ENCODE measurements around the gene C1orf174.

Gene C1orf174

DNA sequence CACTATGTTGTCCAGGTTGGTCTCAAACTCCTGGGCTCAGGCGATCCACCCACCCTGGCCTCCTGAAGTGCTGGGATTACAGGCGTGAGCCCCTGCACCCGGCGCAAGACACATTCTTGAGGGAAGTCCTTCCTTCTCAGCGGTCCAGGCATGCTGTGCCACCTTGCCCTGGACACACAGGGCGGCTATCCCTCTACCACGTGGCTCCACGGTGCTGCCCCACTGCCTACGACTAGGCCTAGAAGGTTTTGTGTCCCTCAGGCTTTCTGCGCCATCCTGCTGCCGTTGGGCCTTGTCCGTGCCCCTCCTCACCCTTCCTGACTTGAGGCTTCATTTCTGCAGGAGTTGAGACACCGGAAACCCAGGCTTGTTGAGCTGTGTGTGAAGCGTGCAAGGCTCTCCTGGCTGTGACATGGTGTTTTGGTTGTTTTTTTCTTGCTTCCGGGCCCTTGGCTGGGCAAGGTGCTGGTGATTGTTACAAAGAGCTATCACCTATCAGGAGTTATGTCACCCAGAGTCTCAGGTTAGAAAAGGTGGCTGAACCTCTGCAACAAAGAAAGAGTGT, 13.9 kb downstream of the C1orf174 start:
- Histone ChIP-seq H3K36me3 (ENCODE audit: insufficient read depth, low read length) (peaks cover 11% of the 10 kb centered on the region), H3K4me1 (ENCODE audit: insufficient read depth, low read length) (no peaks in the 10 kb centered on the region), H3K9ac (ENCODE audit: low read depth, low read length) (no peak overlapping the region), H3K9me3 (ENCODE audit: control insufficient read depth, insufficient read depth, low read length) (no peaks in the 10 kb centered on the region)

DNA sequence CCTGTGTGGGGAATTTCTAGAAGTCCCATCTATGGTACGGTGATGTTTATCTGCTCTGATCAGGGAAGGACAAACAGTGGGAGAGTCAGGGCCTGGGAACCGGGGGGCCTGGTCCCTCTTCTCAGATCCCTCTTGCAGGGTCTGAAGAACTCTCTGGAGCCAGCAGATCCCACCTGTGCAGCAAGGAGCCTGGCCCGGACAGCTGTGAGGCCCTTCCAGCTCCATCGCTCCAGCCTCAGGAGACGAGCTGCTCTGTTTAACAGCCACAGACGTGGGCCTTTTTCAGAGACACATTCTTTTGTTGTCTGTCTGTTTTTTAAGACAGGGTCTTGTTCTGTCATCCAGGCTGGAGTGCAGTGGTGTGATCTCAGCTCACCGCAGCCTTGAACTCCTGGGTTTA, 14.5 kb downstream of the C1orf174 start:
- Histone ChIP-seq H3K9ac (ENCODE audit: low read depth, low read length) (no peak overlapping the region), H3K36me3 (ENCODE audit: insufficient read depth, low read length) (peaks cover 6% of the 10 kb centered on the region), H3K4me1 (ENCODE audit: insufficient read depth, low read length) (no peaks in the 10 kb centered on the region)

DNA sequence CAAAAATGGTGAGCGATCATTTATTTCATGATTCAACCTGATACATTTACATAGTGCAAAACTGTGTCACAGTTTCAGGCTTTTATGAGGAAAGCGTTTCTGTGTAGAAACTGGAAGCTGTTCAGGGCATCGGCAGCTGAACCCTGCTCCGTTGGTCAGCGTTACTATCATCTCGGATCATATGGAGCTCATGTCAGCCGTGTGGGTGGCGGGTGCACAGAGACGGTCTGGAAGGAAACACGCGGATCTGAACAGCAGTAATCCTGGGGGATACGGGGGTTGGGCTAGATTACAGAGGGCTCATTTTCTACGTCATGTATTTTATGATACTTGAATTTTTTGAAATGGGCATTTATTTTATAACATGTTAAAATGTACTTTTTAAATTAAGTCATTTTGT, 15.1 kb downstream of the C1orf174 start:
- no peak overlapping the region for H3K9ac ChIP-seq (ENCODE audit: low read depth, low read length)
- no peaks in the 10 kb centered on the region for H3K4me1 ChIP-seq (ENCODE audit: insufficient read depth, low read length)
- peaks cover under 1% of the 10 kb centered on the region; the same call in 1 of the 2 replicates for H3K36me3 ChIP-seq (ENCODE audit: insufficient read depth, low read length)
- no peaks in the 10 kb centered on the region for H3K9me3 ChIP-seq (ENCODE audit: control insufficient read depth, insufficient read depth, low read length)

More for the DNA sequence above, 14.5 kb downstream of the C1orf174 start:
- no peaks in the 10 kb centered on the region for H3K9me3 ChIP-seq (ENCODE audit: control insufficient read depth, insufficient read depth, low read length)

DNA sequence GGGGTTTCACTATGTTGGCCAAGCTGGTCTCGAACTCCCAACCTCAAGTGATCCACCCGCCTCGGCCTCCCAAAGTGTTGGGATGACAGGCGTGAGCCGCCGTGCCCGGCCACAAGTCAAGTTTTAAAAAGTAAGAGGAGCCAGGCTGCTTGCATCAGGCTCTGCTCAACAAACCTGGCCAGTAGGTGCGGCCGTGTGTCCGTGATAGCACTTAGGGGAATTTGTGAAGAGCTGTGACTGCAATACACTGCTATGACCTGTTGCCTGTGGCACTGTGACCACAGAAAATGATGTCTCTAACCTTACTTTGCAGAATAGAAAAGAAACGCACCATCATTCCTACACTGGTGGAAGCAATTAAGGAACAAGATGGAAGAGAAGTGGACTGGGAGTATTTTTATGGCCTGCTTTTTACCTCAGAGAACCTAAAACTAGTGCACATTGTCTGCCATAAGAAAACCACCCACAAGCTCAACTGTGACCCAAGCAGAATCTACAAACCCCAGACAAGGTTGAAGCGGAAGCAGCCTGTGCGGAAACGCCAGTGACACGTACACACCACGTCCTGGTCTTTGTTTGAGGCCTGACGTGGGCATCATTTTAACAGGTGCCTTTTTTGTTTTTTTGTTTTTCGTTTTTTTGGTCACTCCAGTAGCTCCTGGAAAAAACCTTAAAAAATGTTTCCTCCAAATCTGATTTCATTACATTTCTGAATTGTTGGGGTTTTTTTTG, 16.7 kb downstream of the C1orf174 start:
- Histone ChIP-seq H3K4me1 (ENCODE audit: insufficient read depth, low read length) (no peaks in the 10 kb centered on the region), H3K9ac (ENCODE audit: low read depth, low read length) (no peak overlapping the region), H3K36me3 (ENCODE audit: insufficient read depth, low read length) (no peaks in the 10 kb centered on the region; the same call in 1 of the 2 replicates), H3K9me3 (ENCODE audit: control insufficient read depth, insufficient read depth, low read length) (peaks cover 10% of the 10 kb centered on the region; the same call in 1 of the 2 replicates)

DNA sequence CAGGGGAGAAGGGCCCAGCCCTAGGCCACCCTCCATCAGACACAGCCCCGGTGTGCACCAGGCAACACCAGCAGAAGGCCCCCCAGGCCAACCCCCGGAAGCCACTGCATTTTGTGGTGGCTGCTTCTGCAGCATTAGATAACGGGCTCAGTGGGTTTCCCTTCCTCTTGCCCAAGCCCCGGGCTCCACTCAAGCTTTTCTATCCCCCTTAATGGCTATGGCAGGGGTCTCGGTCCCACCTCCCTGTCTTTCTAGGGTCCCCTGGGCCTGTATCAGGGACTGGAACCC, 18.9 kb downstream of the C1orf174 start:
- Histone ChIP-seq H3K9ac (ENCODE audit: low read depth, low read length) (no peak overlapping the region), H3K9me3 (ENCODE audit: control insufficient read depth, insufficient read depth, low read length) (peaks cover 10% of the 10 kb centered on the region; the same call in 1 of the 2 replicates), H3K4me1 (ENCODE audit: insufficient read depth, low read length) (no peaks in the 10 kb centered on the region), H3K36me3 (ENCODE audit: insufficient read depth, low read length) (no peaks in the 10 kb centered on the region; the same call in 1 of the 2 replicates)

DNA sequence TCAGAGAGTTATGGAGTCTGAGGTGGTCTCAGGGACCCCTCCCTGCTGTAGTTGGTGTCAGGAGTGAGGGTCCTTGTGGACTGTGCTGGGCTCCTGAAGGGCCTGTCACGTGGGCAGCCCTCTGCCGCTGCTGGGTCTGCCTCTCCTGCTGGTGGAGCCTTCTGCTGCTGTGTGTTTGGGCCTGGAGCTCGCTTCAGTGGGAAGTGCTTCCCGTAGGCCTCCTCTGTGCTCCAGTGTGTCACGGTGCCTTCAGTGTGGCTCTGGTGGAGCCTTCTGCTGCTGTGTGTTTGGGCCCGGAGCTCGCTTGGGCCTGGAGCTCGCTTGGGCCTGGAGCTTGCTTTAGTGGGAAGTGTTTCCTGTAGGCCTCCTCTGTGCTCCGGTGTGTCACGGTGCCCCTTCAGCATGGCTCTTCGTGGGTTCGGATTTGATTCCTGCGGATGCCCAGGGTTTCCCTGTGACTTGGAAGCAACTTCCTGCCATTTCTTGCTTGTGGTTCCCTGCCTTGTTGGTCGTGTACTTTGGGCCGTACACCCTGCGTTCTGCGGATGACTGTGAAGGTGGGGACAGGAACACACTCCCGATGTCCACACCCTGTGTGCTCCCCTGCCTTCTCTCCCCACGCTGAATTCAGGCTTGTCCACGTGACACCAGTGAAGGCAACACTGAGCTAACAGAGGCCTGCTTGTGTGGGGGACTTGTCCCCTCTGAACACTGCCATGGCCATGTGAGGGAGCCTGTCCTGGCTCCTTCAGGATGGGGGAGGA, 19.5 kb downstream of the C1orf174 start:
- H3K9ac ChIP-seq (ENCODE audit: low read depth, low read length): no peak overlapping the region
- no peaks in the 10 kb centered on the region; the same call in 1 of the 2 replicates for H3K36me3 ChIP-seq (ENCODE audit: insufficient read depth, low read length)
- H3K4me1 ChIP-seq (ENCODE audit: insufficient read depth, low read length): no peaks in the 10 kb centered on the region
- peaks cover 10% of the 10 kb centered on the region; the same call in 1 of the 2 replicates for H3K9me3 ChIP-seq (ENCODE audit: control insufficient read depth, insufficient read depth, low read length)

DNA sequence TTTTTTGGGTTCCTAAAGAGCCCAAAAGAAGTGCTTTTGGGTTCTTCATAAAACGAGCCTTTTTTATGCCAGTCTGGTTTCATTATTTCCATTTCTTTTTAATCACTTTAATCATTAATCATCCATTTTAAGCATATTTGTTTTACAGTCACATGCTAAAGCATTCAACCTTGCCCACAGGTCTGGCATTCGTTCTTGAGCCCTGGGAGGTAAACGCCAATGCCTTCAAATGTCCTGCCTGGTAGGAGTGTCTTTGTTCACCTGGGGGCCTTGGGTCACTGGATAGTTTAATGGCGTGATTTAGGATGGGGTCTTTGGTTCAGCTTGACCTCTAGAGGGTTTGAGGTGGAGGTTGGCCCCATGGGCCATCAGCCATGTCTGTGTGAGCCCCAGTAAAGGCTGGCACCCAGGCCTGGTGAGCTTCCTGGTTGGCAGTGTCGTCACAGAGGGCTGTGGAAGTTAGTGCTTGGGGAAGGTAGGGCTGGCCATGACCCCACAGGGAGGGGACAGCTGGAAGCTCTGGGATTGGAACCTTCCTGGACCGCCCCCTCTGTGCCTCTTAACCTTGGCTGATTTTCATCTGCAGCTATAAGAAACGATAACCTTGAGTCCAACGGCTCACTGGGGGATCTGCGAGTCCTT, 20.2 kb downstream of the C1orf174 start:
- no peaks in the 10 kb centered on the region; the same call in 1 of the 2 replicates for H3K36me3 ChIP-seq (ENCODE audit: insufficient read depth, low read length)
- H3K9me3 ChIP-seq (ENCODE audit: control insufficient read depth, insufficient read depth, low read length): peaks cover 10% of the 10 kb centered on the region; the same call in 1 of the 2 replicates
- H3K4me1 ChIP-seq (ENCODE audit: insufficient read depth, low read length): no peaks in the 10 kb centered on the region
- no peak overlapping the region for H3K9ac ChIP-seq (ENCODE audit: low read depth, low read length)

DNA sequence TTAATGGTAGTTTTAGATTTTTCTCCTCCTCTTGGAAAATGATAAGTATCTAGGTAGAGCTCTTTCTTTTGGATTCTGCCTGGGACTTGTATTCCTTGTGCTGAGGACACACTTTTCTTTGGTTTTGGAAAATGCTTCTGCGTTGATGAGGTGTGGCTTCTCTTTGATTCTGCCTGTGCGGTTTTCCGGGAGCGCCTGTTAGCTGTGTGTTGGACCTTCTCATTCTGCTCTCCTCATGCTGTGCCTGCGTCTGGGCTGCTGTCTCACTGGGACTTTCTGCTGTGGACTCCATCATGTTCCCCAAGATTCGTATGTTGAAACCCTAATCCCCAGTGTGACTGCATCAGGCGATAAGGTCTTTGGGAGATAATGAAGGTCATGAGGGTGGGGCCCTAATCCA, 21.0 kb downstream of the C1orf174 start:
- no peak overlapping the region for H3K9ac ChIP-seq (ENCODE audit: low read depth, low read length)
- H3K9me3 ChIP-seq (ENCODE audit: control insufficient read depth, insufficient read depth, low read length): peaks cover 10% of the 10 kb centered on the region; the same call in 1 of the 2 replicates
- peaks cover 3% of the 10 kb centered on the region for H3K36me3 ChIP-seq (ENCODE audit: insufficient read depth, low read length)
- H3K4me1 ChIP-seq (ENCODE audit: insufficient read depth, low read length): no peaks in the 10 kb centered on the region

DNA sequence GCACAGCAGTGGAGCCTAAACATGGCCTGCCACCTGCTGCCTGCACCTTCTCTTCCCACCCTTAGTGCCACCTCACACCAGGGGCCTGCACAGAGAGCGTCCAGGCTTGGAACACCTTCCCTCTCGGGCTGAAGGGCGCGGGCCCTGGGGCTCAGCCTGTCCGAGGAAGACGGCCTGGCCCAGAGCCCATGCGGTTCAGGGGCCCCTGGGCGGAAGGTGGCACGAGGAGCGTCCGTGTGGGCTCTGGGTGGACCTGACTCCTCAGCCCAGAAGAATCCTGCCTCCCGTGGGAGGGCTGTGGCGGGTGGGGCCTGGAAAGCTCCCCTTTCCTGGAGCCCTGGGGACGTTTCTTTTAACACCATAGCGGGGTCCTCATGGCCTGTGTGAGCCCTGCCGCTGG, 23.4 kb downstream of the C1orf174 start:
- Histone ChIP-seq H3K9ac (ENCODE audit: low read depth, low read length) (no peak overlapping the region), H3K4me1 (ENCODE audit: insufficient read depth, low read length) (no peaks in the 10 kb centered on the region), H3K9me3 (ENCODE audit: control insufficient read depth, insufficient read depth, low read length) (peaks cover 10% of the 10 kb centered on the region; the same call in 1 of the 2 replicates), H3K36me3 (ENCODE audit: insufficient read depth, low read length) (peaks cover 3% of the 10 kb centered on the region)

DNA sequence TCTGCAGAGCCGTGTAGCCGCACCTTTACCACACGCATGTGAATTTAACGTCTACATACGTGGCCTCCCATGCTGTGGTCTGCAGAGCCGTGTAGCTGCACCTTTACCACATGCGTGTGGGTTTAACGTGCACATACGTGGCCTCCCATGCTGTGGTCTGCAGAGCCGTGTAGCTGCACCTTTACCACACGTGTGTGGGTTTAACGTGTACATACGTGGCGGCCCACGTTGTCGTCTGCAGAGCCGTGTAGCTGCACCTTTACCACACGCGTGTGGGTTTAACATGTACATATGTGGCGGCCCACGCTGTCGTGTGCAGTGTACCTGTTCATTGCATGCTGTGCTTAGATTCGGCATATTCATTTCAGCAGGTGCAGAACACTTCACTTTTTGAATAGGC, 25.3 kb downstream of the C1orf174 start:
- H3K4me1 ChIP-seq (ENCODE audit: insufficient read depth, low read length): no peaks in the 10 kb centered on the region; the same call in 1 of the 2 replicates
- no peak overlapping the region for H3K9ac ChIP-seq (ENCODE audit: low read depth, low read length)
- peaks cover 3% of the 10 kb centered on the region for H3K36me3 ChIP-seq (ENCODE audit: insufficient read depth, low read length)
- peaks cover 9% of the 10 kb centered on the region; the same call in 1 of the 2 replicates for H3K9me3 ChIP-seq (ENCODE audit: control insufficient read depth, insufficient read depth, low read length)

DNA sequence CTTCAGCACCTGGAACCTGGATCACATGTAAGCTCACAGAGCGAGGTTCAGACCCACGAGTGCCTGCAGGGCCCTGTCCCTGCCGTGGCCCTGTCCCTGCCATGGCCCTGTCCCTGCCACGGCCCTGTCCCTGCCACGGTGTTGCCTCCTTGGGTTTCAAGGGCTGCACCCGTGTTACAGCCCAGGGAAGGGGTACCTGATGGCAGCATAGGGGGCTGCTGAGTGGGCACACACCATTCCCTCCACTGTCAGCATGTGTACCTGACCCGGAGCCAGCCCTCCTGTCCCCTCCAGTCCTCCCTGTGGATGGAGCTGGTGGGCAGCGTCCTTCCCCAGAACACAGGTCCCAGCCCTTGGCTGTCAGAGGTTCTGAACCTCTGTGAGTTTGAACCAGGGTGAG, 27.5 kb downstream of the C1orf174 start:
- Histone ChIP-seq H3K9me3 (ENCODE audit: control insufficient read depth, insufficient read depth, low read length) (no peaks in the 10 kb centered on the region), H3K36me3 (ENCODE audit: insufficient read depth, low read length) (peaks cover 3% of the 10 kb centered on the region), H3K9ac (ENCODE audit: low read depth, low read length) (no peak overlapping the region), H3K4me1 (ENCODE audit: insufficient read depth, low read length) (no peaks in the 10 kb centered on the region; the same call in 1 of the 2 replicates)

DNA sequence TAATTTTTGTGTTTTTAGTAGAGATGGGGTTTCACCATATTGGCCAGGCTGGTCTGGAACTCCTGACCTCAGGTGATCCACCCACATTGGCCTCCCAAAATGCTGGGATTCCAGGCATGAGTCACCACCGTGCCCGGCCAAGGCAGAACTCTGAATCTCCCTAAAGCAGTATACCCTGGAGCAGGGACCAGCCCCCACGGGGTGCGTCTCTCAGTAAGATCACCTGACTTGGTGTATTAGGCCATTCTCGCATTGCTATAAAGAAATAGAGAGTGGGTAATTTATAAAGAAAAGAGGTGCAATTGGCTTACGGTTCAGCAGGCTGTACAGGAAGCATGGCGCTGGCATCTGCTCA, 28.6 kb downstream of the C1orf174 start:
- Histone ChIP-seq H3K9me3 (ENCODE audit: control insufficient read depth, insufficient read depth, low read length) (no peaks in the 10 kb centered on the region), H3K9ac (ENCODE audit: low read depth, low read length) (no peak overlapping the region), H3K36me3 (ENCODE audit: insufficient read depth, low read length) (peaks cover 3% of the 10 kb centered on the region), H3K4me1 (ENCODE audit: insufficient read depth, low read length) (no peaks in the 10 kb centered on the region; the same call in 1 of the 2 replicates)

DNA sequence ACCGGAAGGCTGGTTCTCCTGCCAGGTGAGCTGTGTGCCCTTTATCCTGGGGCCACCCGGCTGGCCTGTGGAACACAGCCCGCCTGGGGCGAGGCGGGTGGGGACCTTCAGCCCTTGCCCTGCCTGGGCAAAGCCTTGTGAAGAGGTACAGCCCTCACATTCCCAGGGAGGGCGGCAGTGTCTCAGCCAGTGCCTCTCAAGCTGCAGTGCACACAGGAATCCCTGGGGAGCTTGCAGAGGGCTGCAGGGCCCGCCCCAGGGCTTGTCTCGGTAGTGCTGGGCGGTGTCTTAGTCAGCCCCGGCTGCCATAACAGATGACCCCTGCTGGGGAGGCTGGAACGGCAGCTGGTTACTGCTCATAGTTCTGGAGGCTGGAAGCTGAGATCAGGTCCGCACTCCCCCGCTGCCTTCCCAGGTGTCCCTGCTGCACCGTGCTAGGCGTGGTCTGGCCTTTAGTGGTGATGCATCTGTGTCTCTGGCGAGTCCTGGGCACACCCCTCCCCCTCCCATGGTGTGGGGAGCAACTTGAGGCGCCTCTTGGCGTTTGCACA, 30.2 kb downstream of the C1orf174 start:
- Histone ChIP-seq H3K36me3 (ENCODE audit: insufficient read depth, low read length) (peaks cover 3% of the 10 kb centered on the region), H3K9ac (ENCODE audit: low read depth, low read length) (no peak overlapping the region), H3K9me3 (ENCODE audit: control insufficient read depth, insufficient read depth, low read length) (no peaks in the 10 kb centered on the region), H3K4me1 (ENCODE audit: insufficient read depth, low read length) (no peaks in the 10 kb centered on the region; the same call in 1 of the 2 replicates)

DNA sequence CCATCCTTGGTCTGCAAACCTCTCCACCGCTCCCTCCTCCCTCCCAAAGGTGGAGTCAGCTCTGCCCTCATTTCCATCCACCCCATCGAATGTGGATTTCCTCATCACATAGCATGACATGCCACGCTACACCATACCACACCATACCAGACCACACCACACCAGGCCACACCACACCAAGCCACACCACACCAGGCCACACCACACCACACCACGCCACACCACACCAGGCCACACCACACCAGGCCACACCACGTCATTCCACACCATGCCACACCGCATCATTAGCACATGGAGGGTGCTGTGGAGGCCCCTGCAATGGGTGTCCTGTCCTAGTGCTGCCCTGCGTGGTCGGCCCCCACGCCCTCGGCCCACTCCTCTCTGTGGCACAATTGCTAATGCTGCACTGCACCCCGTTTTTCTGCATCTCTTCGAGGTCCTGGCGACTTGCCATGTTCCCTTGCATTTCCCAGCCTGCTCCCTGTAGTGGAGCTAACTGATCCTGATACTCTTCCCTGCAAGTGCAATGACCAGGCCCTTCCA, 31.5 kb downstream of the C1orf174 start:
- H3K9ac ChIP-seq (ENCODE audit: low read depth, low read length): no peak overlapping the region
- no peaks in the 10 kb centered on the region; the same call in 1 of the 2 replicates for H3K4me1 ChIP-seq (ENCODE audit: insufficient read depth, low read length)
- no peaks in the 10 kb centered on the region for H3K9me3 ChIP-seq (ENCODE audit: control insufficient read depth, insufficient read depth, low read length)
- H3K36me3 ChIP-seq (ENCODE audit: insufficient read depth, low read length): no peaks in the 10 kb centered on the region; the same call in 1 of the 2 replicates

All from ES-I3 (cell line).